ENCODE measurements around the gene BRF1.

Gene BRF1

GRCh38 chr14:105283899-105284298 is 16.9 kb downstream of the BRF1 start:
- H3K4me2 ChIP-seq (ENCODE audit: low read length), result no peak overlapping the region
- no peak overlapping the region for H3K27ac ChIP-seq
- H3K27me3 ChIP-seq (ENCODE audit: control insufficient read depth, insufficient read depth, low read length), result no peaks in the 10 kb centered on the region
- H3K9me3 ChIP-seq (ENCODE audit: control insufficient read depth, low read length), result no peaks in the 10 kb centered on the region
- no peaks in the 10 kb centered on the region for H3K36me3 ChIP-seq (ENCODE audit: control insufficient read depth, insufficient read depth, low read length)
- H3K4me1 ChIP-seq, result no peaks in the 10 kb centered on the region
- peaks cover 84% of the 10 kb centered on the region for H3K79me2 ChIP-seq
- no peak overlapping the region for H3K9ac ChIP-seq
- H2AFZ ChIP-seq, result no peak overlapping the region
- no peak overlapping the region for H3K4me3 ChIP-seq (ENCODE audit: low read depth, low read length)
- TF ChIP-seq CTCF (IDR thresholded peaks at IDR 0.05), result no peak

- no peak for TF ChIP-seq CTCF (IDR thresholded peaks at IDR 0.05)
- H2AFZ ChIP-seq, result no peak overlapping the region
- no peak overlapping the region for H3K4me2 ChIP-seq (ENCODE audit: low read length)
- H3K9ac ChIP-seq, result no peak overlapping the region
- H3K9me3 ChIP-seq (ENCODE audit: control insufficient read depth, low read length), result no peaks in the 10 kb centered on the region
- no peak overlapping the region for H3K4me3 ChIP-seq (ENCODE audit: low read depth, low read length)
- no peaks in the 10 kb centered on the region for H3K36me3 ChIP-seq (ENCODE audit: control insufficient read depth, insufficient read depth, low read length)
- H3K27me3 ChIP-seq (ENCODE audit: control insufficient read depth, insufficient read depth, low read length), result no peaks in the 10 kb centered on the region
- no peaks in the 10 kb centered on the region for H3K4me1 ChIP-seq
- H3K79me2 ChIP-seq, result peaks cover 87% of the 10 kb centered on the region
- H3K27ac ChIP-seq, result no peak overlapping the region
These were observed 17.8 kb downstream of the BRF1 start for GRCh38 chr14:105283028-105283427.

- H2AFZ ChIP-seq, result no peak overlapping the region
- H3K36me3 ChIP-seq (ENCODE audit: control insufficient read depth, insufficient read depth, low read length), result no peaks in the 10 kb centered on the region
- no peaks in the 10 kb centered on the region for H3K4me1 ChIP-seq
- H3K27ac ChIP-seq, result no peak overlapping the region
- H3K4me2 ChIP-seq (ENCODE audit: low read length), result no peak overlapping the region
- no peak overlapping the region for H3K4me3 ChIP-seq (ENCODE audit: low read depth, low read length)
- no peak for TF ChIP-seq CTCF (IDR thresholded peaks at IDR 0.05)
- no peaks in the 10 kb centered on the region for H3K27me3 ChIP-seq (ENCODE audit: control insufficient read depth, insufficient read depth, low read length)
- H3K9ac ChIP-seq, result no peak overlapping the region
- H3K9me3 ChIP-seq (ENCODE audit: control insufficient read depth, low read length), result no peaks in the 10 kb centered on the region
- H3K79me2 ChIP-seq, result peaks cover 86% of the 10 kb centered on the region
These were observed 18.6 kb downstream of the BRF1 start for GRCh38 chr14:105282098-105282725.

- H3K9me3 ChIP-seq (ENCODE audit: control insufficient read depth, low read length), result no peaks in the 10 kb centered on the region
- no peaks in the 10 kb centered on the region for H3K36me3 ChIP-seq (ENCODE audit: control insufficient read depth, insufficient read depth, low read length)
- H3K4me3 ChIP-seq (ENCODE audit: low read depth, low read length), result no peak overlapping the region
- H3K27ac ChIP-seq, result no peak overlapping the region
- TF ChIP-seq CTCF (IDR thresholded peaks at IDR 0.05), result peak; percentile 69
- no peaks in the 10 kb centered on the region for H3K4me1 ChIP-seq
- peaks cover 79% of the 10 kb centered on the region for H3K79me2 ChIP-seq
- no peak overlapping the region for H2AFZ ChIP-seq
- H3K9ac ChIP-seq, result no peak overlapping the region
- H3K4me2 ChIP-seq (ENCODE audit: low read length), result no peak overlapping the region
- no peaks in the 10 kb centered on the region for H3K27me3 ChIP-seq (ENCODE audit: control insufficient read depth, insufficient read depth, low read length)
These were observed 19.3 kb downstream of the BRF1 start for GRCh38 chr14:105281371-105282097.

- H3K27me3 ChIP-seq (ENCODE audit: control insufficient read depth, insufficient read depth, low read length), result no peaks in the 10 kb centered on the region
- no peaks in the 10 kb centered on the region for H3K9me3 ChIP-seq (ENCODE audit: control insufficient read depth, low read length)
- H3K79me2 ChIP-seq, result peaks cover 77% of the 10 kb centered on the region
- TF ChIP-seq CTCF (IDR thresholded peaks at IDR 0.05), result no peak
- H3K4me3 ChIP-seq (ENCODE audit: low read depth, low read length), result no peak overlapping the region
- no peak overlapping the region for H3K9ac ChIP-seq
- H3K36me3 ChIP-seq (ENCODE audit: control insufficient read depth, insufficient read depth, low read length), result no peaks in the 10 kb centered on the region
- no peak overlapping the region for H2AFZ ChIP-seq
- H3K4me1 ChIP-seq, result peaks cover 2% of the 10 kb centered on the region
- H3K27ac ChIP-seq, result no peak overlapping the region
- H3K4me2 ChIP-seq (ENCODE audit: low read length), result no peak overlapping the region
These were observed 20.3 kb downstream of the BRF1 start for GRCh38 chr14:105280525-105280924.

All from parathyroid adenoma (tissue), 2 donors.